PC-3 (cell line): ENCODE measurements around the gene AP1M1.

Experiments
- EZH2 ChIP-seq: fragments of 300-600 bp; sonication (generic); IDR thresholded peaks from one replicate; pipeline ENCODE4 v1.6.1; 2017; ENCODE audit warnings: antibody characterized with exemption, mild to moderate bottlenecking, low read length; ENCODE audit not compliant: unreplicated experiment
- TF ChIP-seq, protein P1 (sequence below): fragments of 300-600 bp; sonication (generic); conservative IDR thresholded peaks from 2 replicates; pipeline ENCODE4 v1.5.1; 2017; ENCODE audit warnings: antibody characterized with exemption, low read depth, mild to moderate bottlenecking, low read length

GRCh38 chr19:16290692-16291091 is 93.0 kb downstream of the AP1M1 start:
- TF ChIP-seq, protein P1, sequence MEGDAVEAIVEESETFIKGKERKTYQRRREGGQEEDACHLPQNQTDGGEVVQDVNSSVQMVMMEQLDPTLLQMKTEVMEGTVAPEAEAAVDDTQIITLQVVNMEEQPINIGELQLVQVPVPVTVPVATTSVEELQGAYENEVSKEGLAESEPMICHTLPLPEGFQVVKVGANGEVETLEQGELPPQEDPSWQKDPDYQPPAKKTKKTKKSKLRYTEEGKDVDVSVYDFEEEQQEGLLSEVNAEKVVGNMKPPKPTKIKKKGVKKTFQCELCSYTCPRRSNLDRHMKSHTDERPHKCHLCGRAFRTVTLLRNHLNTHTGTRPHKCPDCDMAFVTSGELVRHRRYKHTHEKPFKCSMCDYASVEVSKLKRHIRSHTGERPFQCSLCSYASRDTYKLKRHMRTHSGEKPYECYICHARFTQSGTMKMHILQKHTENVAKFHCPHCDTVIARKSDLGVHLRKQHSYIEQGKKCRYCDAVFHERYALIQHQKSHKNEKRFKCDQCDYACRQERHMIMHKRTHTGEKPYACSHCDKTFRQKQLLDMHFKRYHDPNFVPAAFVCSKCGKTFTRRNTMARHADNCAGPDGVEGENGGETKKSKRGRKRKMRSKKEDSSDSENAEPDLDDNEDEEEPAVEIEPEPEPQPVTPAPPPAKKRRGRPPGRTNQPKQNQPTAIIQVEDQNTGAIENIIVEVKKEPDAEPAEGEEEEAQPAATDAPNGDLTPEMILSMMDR = no peak
- no peak for TF ChIP-seq EZH2
